ENCODE results near the gene BCO2. TPM values are rescaled to one million over a fixed set of nuclear protein-coding genes. Genes with fewer than 3 reads are reported as not detected.

Gene BCO2
- total RNA-seq, 1 donor from 2014 or later: not detected

GRCh38 chr11:112173152-112173551 lies 2.2 kb upstream of the BCO2 start:
- TF ChIP-seq EZH2 (IDR thresholded peaks at IDR 0.05) (no peak), EZH2phosphoT487 (IDR thresholded peaks at IDR 0.05) (no peak), CTCF (IDR thresholded peaks at IDR 0.05) (no peak)
- H3K9me3 Mint-ChIP-seq: no peaks in the 10 kb centered on the region
- Histone ChIP-seq H3K36me3 (no peaks in the 10 kb centered on the region), H3K9ac (no peak overlapping the region), H3K27me3 (peaks cover 24% of the 10 kb centered on the region), H4K20me1 (ENCODE audit: low read depth) (no peaks in the 10 kb centered on the region), H3K27ac (no peak overlapping the region), H2AFZ (replicated peaks) (no peak overlapping the region), H3K4me2 (no peak overlapping the region), H3K4me3 (no peak overlapping the region), H3K4me1 (no peaks in the 10 kb centered on the region), H3K79me2 (ENCODE audit: low read depth) (no peaks in the 10 kb centered on the region), H3K9me3 (ENCODE audit: low read depth) (no peaks in the 10 kb centered on the region), H3F3A (ENCODE audit: low read depth) (no peaks in the 10 kb centered on the region)
- peaks cover 10% of the 10 kb centered on the region for H3K4me1 Mint-ChIP-seq
- no peak overlapping the region for H3K27ac Mint-ChIP-seq
- H3K4me3 Mint-ChIP-seq: no peak overlapping the region
- no peak for DNase-seq (ENCODE audit: low spot score)
- no peaks in the 10 kb centered on the region for H3K27me3 Mint-ChIP-seq (ENCODE audit: insufficient read depth, low read depth)
- no peaks in the 10 kb centered on the region for H3K36me3 Mint-ChIP-seq

- Mint-ChIP-seq H3K9me3 (no peaks in the 10 kb centered on the region), H3K4me3 (peak overlapping the region; percentile 81), H3K36me3 (no peaks in the 10 kb centered on the region), H3K4me1 (peaks cover 10% of the 10 kb centered on the region), H3K27me3 (ENCODE audit: insufficient read depth, low read depth) (no peaks in the 10 kb centered on the region), H3K27ac (no peak overlapping the region)
- no peaks in the 10 kb centered on the region for H3F3A ChIP-seq (ENCODE audit: low read depth)
- no peak overlapping the region for H3K27ac ChIP-seq
- peak overlapping the region; percentile 44 for H3K4me3 ChIP-seq
- H3K9ac ChIP-seq: no peak overlapping the region
- peaks cover 42% of the 10 kb centered on the region for H3K27me3 ChIP-seq
- no peak for TF ChIP-seq EZH2 (IDR thresholded peaks at IDR 0.05)
- TF ChIP-seq CTCF (IDR thresholded peaks at IDR 0.05): no peak
- TF ChIP-seq EZH2phosphoT487 (IDR thresholded peaks at IDR 0.05): no peak
- H2AFZ ChIP-seq (replicated peaks): no peak overlapping the region
- H3K9me3 ChIP-seq (ENCODE audit: low read depth): no peaks in the 10 kb centered on the region
- H3K4me1 ChIP-seq: no peaks in the 10 kb centered on the region
- H3K4me2 ChIP-seq: peak overlapping the region; percentile 72
- H4K20me1 ChIP-seq (ENCODE audit: low read depth): no peaks in the 10 kb centered on the region
- H3K79me2 ChIP-seq (ENCODE audit: low read depth): no peaks in the 10 kb centered on the region
- DNase-seq (ENCODE audit: low spot score): no peak
- H3K36me3 ChIP-seq: no peaks in the 10 kb centered on the region
These were observed 264 bp downstream of the BCO2 start for GRCh38 chr11:112175599-112175952.

GRCh38 chr11:112176077-112176476 lies 765 bp downstream of the BCO2 start:
- H2AFZ ChIP-seq (replicated peaks): no peak overlapping the region
- no peaks in the 10 kb centered on the region for H3K4me1 ChIP-seq
- H3K27me3 ChIP-seq: peaks cover 42% of the 10 kb centered on the region
- Mint-ChIP-seq H3K4me1 (peaks cover 10% of the 10 kb centered on the region), H3K36me3 (no peaks in the 10 kb centered on the region), H3K4me3 (no peak overlapping the region), H3K27ac (no peak overlapping the region), H3K9me3 (peaks cover 2% of the 10 kb centered on the region), H3K27me3 (ENCODE audit: insufficient read depth, low read depth) (no peaks in the 10 kb centered on the region)
- H3K9ac ChIP-seq: no peak overlapping the region
- H3K36me3 ChIP-seq: no peaks in the 10 kb centered on the region
- no peaks in the 10 kb centered on the region for H4K20me1 ChIP-seq (ENCODE audit: low read depth)
- no peaks in the 10 kb centered on the region for H3K79me2 ChIP-seq (ENCODE audit: low read depth)
- no peak for TF ChIP-seq EZH2 (IDR thresholded peaks at IDR 0.05)
- TF ChIP-seq CTCF (IDR thresholded peaks at IDR 0.05): no peak
- TF ChIP-seq EZH2phosphoT487 (IDR thresholded peaks at IDR 0.05): no peak
- no peaks in the 10 kb centered on the region for H3K9me3 ChIP-seq (ENCODE audit: low read depth)
- H3K27ac ChIP-seq: no peak overlapping the region
- H3F3A ChIP-seq (ENCODE audit: low read depth): no peaks in the 10 kb centered on the region
- no peak overlapping the region for H3K4me2 ChIP-seq
- DNase-seq (ENCODE audit: low spot score): no peak
- no peak overlapping the region for H3K4me3 ChIP-seq
